Stimulated activated CD8-positive, alpha-beta memory T cell treated with anti-CD3 and anti-CD28 coated beads, Interleukin-4, amount 100 ng/mL, for 24 hours (primary cell): ENCODE results near the gene RAB37.

ENCODE experiments used
- DNase-seq: peaks from one replicate; pipeline ENCODE4 v3.0.0-alpha.2; 2020; ENCODE audit warnings: low read depth

The RAB37 gene

DNA sequence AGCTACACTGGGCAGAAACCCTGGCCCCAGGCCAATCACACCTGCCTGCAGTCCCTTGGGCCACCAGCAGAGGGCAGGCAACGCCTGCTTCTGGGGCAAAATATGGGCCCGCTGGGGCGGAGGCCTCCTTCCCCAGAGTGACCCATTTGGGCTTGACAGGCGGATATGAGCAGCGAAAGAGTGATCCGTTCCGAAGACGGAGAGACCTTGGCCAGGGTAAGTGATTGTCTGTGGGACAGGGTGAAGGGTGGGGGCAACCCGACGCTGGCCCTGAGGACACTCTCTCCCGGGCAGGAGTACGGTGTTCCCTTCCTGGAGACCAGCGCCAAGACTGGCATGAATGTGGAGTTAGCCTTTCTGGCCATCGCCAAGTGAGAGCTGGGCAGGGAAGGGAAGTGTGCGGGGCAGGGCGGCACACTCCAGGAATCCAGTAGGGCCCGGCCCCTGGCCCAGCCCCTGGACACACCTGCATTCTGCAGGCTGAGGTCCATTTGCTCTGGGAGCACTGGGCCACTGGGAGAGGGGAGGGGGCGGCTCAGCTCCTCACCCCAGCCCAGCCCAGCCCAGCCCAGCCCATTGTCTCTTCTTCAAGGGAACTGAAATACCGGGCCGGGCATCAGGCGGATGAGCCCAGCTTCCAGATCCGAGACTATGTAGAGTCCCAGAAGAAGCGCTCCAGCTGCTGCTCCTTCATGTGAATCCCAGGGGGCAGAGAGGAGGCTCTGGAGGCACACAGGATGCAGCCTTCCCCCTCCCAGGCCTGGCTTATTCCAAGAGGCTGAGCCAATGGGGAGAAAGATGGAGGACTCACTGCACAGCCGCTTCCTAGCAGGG lies 7.9 kb downstream of the RAB37 start:
- peak; percentile 74 for DNase-seq

DNA sequence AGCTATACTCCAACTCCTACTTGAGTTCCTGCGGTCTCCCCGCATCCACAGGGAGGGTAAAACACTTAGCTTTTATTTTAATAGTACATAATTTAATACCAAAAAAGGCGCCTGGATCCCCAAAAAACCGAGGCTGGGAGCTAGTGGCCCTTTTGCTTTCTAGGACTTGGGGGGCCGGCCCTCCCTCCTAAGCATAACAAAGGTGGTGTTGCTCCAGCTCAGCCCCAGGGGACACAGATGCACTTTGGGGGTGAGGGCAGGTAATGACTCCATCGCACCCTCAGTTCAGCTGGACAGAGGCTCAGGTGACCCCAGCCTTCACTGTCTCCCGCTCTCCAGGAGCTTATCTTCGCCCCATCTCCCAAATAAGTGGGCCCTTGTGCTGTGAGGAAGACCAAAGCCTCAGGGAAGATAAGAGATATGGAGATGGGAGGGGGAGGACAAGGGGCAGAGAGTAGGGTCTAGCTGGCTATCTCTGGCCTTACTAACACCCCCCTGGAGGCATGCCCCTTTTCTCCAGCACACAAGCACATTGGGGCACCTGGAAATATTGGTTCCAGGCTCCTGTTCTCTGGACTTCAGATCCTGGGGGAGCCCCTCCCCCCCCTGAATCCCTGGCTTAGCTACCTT lies 8.6 kb downstream of the RAB37 start:
- DNase-seq, result no peak

DNA sequence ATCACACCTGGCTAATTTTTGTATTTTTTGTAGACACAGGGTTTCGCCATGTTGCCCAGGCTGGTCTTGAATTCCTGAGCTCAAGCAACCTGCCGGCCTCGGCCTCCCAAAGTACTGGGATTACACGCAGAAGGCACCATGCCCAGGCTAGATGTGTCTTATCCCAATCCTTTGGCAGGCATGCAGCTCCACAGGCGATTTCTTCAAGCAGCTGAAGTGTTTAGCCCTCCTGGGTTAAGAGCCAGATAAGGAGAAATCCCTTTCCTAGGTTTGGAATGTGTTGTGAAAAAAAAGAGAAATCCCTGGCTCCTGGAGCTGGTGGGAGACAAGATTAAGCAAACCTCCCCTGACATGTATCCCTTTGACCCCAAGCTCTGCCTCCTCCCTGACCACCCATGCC lies 9.3 kb downstream of the RAB37 start:
- DNase-seq, result no peak

DNA sequence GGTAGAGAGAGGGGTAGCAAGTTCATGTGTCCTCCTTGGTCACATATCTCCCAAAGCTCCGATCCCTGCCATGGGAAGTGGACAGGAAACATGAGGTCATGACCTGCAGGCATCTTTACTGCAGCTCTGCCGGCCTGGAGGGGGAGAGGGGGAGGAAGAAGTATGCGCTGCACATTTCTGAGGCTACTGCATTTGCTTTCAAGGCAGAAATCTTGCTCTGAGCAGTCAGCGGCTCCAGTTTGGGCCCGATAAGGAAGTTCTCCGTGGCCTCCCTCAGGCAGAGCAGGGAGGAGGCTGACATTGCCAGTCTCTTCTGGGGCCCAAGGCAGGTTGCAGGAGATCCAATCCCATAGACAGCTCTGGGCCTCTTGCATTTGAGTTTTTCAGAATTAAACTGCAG lies 9.9 kb downstream of the RAB37 start:
- DNase-seq, result no peak

DNA sequence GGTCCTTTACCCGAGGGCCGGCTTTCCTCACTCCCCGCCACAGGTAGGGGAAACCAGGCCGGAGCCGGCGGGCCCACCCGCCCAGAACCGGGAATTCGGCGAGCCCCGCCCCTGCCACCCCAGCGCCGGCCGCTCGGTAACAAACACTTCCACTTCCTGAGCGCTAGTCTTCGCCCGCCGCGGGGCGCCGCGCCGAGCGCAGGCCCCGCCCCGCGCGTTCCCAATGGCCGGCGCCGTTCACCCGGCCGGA lies 11.1 kb downstream of the RAB37 start:
- no peak for DNase-seq

DNA sequence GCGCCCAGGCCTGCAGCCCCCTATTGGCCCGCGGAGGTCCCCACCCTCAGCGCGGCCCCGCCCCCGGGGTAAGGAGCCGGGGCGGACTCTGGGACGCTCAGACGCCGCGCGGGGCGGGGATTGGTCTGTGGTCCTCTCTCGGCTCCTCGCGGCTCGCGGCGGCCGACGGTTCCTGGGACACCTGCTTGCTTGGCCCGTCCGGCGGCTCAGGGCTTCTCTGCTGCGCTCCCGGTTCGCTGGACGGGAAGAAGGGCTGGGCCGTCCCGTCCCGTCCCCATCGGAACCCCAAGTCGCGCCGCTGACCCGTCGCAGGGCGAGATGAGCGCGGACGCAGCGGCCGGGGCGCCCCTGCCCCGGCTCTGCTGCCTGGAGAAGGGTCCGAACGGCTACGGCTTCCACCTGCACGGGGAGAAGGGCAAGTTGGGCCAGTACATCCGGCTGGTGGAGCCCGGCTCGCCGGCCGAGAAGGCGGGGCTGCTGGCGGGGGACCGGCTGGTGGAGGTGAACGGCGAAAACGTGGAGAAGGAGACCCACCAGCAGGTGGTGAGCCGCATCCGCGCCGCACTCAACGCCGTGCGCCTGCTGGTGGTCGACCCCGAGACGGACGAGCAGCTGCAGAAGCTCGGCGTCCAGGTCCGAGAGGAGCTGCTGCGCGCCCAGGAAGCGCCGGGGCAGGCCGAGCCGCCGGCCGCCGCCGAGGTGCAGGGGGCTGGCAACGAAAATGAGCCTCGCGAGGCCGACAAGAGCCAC lies 11.6 kb downstream of the RAB37 start, which contains the start of gene NHERF1:
TSS of gene NHERF1 (plus strand) at position 100 of the 750 bp plus-strand sequence. CDS start at position 319, 219 bp downstream.
- peak; percentile 93 for DNase-seq

DNA sequence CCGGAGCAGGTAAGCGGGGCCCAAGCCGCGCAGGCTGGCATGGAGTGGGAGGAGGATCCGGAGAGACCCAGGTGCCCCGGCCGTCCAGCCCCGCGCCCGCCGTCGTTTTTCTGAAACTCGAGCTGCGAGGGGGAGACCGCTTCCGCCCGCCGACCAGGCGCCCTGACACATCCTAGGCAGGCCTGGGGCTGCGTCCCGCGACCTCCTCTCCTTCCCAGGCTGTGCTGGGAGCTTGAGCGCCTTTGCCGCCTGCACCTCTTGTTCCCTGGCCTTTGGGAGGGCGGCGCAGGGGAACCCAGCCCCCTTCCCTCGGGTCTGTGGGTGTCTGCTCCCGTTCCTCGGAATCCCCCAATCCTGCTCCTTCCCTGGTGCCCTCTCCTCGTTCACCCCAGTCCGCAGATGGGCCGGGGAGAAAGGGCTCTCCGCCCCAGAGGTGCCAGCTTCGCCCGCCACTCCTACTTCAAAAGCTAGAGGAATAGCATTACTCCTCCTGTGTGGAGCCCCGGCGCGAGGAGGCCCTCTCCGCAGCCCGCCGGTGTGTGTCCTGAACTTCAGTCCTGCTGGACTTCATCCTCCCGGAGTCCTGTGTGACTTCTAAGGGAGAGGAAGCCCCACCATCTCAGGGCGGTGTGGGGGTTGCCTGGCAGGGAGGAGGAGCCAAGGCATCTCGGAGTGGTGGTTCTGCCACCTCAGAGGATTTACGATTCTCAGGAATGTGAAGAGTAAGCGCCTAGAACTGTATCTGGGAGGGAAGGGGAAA lies 12.4 kb downstream of the RAB37 start:
- DNase-seq, result no peak

DNA sequence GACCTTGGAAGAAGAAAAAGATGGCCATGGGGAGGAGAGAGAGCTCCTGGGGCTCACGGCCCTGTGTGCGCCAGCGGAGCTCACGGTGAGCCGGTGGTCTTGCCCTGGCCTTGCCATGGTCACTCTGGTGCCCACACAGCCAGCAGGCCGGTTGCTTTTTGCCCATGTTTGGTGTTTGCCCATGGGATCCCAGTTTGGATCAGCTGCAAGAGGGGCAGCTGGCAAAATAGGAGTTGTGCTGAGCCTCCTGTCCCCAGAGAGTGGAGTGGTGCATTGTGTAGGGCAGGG lies 12.9 kb downstream of the RAB37 start:
- DNase-seq, result no peak

DNA sequence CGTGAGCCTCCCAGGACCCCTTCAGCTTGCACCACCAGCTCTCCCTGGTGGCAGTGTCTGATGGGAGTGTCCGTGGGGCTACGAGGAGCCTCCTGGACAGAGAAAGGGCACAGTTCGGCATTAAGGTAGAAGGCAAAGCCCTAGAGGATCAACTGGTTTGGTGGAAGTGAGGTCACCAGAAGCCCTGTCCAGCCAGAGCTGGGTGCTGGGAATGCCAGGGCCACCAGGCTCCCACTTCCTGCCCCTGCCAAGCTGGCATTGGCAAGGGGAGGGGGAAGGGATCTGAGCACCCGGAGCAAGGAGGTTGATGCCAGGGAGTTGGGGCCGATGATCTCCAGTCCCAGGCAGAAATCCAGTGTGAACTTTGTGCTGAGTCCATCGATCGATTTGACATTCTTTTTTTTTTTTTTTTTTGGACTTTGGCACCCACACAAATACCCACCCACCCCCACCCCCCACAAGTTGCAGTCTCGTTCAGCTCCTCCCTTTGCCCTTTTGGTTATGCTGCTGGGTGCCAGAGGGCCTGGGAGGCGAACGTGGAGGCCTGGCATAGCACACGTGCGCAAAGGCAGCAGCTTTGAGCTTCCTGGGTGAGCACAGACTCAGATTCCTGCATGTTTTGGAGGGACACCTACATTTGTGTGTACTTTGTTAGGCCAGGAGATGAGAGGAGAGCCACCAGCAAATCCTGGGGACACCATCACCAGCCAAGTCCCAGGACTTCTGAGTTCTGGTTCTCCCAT lies 13.4 kb downstream of the RAB37 start:
- no peak for DNase-seq

DNA sequence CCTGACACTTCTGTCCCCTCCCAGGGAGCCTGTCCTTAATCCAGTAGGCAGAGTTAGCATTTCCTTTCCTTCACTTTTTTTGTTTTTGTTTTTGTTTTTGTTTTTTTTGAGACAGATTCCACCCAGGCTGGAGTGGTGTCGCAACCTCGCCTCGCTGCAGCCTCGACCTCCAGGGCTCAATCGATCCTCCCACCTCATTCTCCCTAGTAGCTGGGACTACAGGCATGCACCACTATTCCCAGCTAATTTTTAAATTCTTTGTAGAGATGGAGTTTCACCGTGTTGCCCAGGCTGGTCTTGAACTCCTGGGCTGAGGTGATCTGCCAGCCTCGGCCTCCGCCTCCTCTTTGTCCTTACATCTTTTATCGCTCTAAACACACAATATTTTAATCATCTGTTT lies 15.4 kb downstream of the RAB37 start:
- no peak for DNase-seq

DNA sequence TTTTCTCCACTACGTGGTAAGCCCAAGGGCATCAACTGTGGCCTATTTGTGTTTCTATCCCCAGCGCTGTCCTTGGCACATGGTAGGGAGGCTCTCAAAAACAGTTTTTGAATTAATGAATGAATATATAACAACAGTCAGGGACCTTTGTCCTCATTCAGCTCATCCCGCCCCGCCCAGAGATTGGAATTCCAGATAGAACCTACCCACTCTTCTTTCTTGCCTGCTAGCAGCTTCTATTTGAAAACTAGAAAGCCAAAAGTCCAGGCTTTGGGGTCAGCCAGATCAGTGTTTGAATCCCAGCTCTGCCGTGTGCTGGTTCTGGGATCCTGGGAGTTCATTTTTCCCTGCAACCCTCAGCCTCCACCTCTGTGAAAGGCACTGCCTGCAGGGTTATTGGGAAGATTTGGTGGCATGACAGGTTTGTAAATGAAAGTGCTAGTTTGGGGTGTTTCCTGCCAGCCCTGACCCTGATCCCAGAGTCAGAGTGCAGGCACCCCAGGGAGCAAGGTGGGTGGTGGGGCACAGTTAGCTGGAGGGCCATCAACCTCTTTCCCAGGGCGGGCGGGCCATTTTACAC lies 15.9 kb downstream of the RAB37 start:
- no peak for DNase-seq

DNA sequence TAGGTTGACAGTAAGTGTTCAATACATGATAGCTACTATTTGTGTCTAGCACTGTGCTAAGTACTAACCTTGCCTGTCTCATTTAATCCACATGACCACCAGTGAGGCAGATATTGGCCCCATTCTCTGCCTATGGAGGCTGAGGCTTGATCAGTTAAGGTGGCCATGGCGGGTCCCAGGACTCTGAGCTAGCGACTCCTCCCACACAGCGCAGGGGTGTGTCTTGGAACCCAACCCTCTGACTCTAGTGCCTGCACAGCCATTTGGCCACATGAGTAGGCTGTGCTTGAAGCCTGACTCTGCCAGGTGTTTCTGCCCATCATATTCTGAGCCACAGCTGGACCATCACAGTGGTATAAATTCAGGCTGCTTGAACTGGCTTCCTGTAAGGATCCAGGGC lies 17.8 kb downstream of the RAB37 start:
- no peak for DNase-seq

DNA sequence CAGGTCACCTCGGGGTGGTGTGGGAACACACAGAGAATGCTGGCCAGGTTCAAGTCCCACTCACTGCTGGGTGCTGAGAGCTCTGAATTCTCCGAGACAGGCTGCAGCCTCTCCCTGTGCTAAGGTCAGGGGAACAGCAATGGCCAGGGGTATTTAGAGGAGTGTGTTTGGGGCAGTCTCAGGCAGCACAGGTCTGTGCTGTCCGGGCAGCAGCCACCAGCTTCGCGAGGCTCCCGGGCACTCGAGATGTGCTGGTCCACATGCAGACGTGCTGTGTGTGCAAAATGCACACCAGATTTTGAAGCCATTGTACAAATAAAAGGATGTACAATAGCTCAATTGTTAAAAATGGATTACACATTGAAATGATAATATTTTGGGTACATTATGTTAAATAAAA lies 18.5 kb downstream of the RAB37 start:
- DNase-seq, result no peak

DNA sequence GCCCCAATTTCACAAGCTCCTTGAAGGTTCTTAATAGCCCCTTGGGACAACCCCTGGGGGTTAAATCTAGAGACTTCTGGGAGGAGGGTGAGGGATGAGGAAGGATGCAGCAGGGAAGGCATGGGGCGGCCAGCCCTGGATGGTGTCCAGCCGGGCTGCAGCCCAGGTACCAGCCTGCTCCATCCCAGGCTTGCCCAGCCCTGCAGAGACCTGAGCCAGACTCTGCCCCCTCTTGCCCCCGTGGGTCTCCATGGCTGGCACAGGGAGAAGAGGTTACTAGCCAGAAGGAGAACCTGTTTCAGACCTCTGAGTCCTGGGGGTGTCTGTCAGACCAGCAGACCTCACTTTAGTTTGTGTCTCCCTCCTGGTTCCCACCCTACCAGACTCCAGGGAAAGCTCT lies 19.8 kb downstream of the RAB37 start:
- no peak for DNase-seq

DNA sequence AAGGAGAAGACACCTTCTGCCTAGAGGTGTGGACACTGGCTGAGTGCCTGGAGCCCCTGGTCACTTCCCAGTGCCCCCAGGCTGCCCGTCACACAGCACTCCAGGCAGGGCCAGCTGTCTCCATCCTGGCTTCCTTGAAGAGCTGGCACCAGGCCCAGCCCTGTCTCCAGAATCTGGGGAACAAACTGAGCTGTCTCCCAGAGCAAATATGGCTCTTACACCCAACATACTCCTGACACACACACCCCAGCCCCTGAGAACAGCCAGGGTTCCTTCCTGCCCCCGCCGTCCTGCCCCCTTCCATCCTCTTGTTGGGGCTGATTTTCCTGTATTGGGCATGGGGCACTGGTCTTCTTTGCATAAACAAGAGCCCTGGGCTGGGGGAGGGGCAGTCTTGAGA lies 20.4 kb downstream of the RAB37 start:
- DNase-seq, result no peak

DNA sequence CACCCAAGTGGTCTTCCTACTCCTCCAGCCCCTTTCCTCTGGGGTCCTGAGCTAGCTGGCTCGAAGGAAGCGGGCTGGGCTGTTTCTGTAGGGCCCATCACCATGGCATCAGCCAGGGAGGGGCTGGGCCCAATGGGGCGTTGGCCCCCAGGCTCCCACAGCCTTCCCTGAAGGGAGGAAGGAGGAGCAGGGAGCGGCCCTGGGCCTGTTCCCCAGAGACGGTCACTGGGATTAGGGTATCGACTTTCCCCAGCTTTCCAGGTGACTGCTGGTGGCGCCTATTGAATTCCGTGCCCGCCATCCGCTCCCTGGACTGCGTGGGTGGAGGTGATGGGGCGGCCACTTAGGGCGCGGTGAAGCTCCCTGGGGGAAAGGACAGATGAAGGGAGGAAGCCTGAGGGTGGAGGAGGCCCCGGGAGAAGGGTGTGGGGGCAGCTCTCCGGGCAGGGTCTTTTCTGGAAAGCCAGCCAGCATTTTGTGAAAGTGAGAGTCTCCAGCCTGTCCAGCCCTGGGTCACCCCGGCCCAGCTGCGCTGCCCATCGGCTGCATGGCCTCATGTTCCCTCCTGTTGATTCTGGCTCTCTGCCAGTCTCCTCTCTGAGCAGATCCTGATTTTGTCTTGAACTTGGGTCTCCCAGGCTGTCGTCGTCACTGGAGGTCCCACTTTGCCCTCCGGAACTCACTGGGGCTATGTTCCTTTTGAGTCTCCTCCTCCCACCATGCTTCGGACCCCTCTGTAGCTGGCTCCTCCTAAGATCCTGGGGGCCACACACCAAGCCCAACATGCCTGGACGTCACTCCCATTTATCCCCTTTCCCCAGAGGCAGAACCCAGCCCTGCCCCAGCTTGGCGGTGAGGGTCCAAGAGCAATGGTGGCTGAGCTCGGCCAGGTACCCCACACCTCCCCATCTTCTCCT lies 21.1 kb downstream of the RAB37 start:
- DNase-seq, result no peak

DNA sequence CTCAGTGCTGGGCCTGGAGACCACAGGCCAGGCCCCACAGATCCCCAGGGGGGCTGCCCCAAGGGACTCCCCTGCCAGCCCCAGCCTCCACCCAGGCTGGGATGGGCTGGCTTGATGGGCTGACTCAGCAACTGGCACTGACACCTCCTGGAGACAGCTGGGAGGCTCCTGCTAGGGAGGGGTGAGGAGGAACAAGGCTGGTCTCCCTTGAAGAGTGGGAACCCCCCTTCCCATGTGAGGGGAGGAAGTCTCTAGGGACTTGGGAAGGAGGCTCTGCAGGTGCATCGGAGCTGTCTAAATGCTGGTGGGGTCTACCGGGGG lies 21.8 kb downstream of the RAB37 start:
- no peak for DNase-seq

DNA sequence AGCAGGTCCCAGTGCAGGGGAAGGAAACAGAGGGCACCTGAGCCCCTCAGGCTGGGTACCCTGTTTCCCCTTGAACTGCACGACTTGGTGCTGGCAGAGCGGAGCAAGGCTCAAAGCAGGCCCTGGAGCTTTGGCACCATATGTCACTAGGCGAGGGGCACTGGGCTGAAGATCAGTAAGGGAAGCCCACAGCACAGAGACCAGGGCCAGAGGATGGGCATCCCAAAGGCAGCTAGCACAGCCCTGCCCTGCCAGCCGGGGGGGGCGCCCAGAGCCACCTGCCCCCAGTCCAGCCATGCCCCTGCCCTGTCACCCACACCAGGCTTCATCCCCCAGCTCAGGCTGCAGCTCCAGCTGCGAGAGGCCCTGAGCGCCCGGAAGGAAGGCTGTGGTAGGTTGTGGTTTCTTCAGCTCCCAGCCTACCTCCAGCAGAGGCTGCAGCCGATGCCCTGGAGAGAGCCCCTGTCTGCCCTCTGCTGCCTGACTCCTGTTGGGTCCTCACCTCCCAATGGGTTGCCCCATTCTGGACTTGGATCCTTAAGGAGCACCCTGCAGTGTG lies 22.3 kb downstream of the RAB37 start:
- no peak for DNase-seq

DNA sequence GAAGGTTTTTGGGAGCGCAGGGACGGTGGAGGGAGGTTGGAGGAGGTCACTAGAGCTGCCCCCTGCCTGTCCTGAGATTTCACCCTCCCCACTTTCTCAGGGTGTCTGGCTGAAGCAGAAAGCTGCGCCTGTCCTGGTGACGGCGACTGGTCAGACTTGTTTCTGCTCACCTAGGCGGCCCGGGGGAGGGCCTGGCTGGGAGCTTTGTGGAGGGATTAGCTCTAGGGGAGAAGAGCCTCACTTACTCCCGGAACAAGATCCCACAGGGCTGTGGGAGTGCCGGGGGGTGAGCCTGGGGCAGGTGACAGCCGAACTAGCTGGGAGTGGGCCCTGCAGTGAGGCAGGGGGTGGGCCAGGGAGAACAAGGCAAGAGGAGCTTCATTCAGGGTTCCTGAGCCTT lies 22.9 kb downstream of the RAB37 start:
- DNase-seq, result no peak

DNA sequence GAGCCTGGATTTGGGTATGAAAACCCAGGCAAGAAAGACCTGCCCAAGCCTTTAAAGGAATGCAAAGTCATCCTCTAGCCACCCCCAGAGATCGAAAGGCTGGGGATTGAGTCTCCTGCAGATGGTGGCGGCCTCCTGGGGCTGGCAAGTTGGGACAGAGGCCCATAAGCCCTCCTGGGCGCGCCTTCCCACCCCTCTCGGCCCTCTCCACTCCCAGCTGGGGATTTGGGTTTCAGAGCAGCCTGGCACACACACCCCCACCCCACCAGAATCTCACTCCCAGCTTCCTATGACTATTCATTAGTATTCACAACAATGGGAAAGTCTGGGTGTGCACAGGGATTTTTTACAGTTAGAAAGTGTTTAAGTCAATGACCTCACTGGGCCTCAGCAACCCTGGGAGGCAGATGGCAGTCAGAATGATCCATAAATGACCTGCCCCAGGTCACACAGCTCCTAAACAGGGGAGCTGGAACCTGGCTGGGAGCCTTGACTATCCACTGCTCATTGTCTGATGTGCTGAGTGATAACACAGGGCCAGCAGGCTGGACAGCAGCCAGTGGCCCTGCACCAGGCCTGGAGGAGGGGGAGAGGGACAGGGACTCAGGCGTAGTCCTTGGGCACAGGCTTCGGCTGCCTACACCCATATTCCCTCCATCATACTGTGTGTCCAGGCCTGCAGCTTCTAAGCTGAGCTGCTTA lies 23.5 kb downstream of the RAB37 start:
- DNase-seq, result no peak
